ENCODE data around the gene SYT12.
"Not testable (repeated sequence)": the region's sequence is repeated elsewhere in the genome, so short reads cannot be mapped to it uniquely, and the experiment has no call there.

Gene SYT12

DNA sequence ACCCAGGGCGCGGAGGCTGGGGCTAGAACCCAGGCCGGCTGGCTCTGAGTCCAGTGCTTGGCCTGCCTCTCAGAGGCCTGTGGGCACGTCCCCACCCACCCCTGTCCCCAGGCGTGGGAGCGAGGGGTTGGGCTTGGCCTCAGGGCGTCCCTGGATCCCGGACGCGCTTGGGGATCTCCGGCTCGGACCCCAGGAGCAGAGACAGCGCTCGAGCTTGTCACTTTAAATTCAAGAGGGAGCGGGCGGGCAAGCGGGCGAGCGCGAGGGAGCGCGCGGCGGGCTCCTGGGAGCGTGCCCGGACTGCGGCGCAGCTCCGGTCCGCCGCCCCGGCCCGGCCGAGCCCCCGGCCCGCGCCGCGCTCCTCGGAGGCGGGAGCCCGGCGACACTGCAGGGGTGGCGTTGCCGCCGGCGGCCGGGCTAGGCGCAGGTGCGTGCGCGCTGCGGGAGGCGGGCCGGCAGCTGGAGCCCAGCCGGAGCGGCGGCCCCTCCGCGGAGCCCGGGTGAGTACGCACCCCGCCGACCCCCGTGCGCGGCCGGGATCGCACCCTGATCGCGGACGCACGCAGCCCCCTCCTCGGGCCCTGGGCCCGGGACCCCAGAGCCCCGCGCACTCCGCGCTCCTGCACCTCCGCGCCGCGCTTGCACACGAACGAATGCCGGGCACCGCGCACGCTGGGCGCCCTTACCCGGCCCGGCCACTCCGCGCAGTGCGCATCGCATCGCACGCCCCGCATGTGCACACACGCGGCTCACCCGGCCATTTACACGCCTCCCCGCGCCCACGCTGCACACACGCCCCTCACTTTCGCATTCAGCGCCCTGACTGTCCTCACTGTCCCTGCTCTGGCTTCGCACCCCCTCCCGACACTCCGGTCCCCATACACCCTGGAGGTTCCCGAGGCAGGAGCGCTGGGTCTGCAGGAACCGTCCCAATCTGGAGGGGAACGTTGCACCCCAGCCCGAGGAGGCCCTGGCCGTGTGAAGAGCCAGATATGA is at the start of gene SYT12:
Gene SYT12, plus strand, starts transcription at position 174 of the 996 bp plus-strand sequence. CDS start 7,011 bp downstream, outside the sequence.
- no peak for DNase-seq

- no peak for DNase-seq
These were observed 48.9 kb upstream of the SYT12 start for GRCh38 chr11:66973956-66974580.

- no peak for DNase-seq
These were observed 48.1 kb upstream of the SYT12 start, which contains the start of gene C11orf86 for GRCh38 chr11:66974724-66975404. C11orf86 (plus strand) TSS chr11:66975304; CDS start chr11:66975363, 59 bp downstream.

- DNase-seq: no peak
These were observed 47.4 kb upstream of the SYT12 start for GRCh38 chr11:66975405-66976027.

- DNase-seq: no peak
These were observed 46.9 kb upstream of the SYT12 start for GRCh38 chr11:66976028-66976467.

GRCh38 chr11:66976925-66977324 is 46.0 kb upstream of the SYT12 start:
- no peak for DNase-seq

DNA sequence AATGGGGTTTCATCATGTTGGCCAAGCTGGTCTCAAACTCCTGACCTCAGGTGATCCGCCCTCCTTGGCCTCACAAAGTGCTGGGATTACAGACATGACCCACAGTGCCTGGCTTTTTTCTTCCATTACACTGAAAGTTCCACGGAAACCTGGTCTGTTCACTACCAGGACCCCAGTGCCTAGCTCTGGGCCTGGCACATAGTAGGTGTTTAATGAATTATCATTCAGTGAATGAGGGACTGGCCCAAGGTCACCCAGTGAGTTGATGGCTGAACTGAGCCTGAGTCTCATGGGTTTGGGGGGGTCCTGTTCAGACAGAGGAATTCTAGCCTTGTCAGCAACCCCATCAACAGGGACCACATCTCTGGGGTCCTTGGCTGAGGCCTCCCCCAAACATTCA is 44.7 kb upstream of the SYT12 start:
- no peak for DNase-seq

DNA sequence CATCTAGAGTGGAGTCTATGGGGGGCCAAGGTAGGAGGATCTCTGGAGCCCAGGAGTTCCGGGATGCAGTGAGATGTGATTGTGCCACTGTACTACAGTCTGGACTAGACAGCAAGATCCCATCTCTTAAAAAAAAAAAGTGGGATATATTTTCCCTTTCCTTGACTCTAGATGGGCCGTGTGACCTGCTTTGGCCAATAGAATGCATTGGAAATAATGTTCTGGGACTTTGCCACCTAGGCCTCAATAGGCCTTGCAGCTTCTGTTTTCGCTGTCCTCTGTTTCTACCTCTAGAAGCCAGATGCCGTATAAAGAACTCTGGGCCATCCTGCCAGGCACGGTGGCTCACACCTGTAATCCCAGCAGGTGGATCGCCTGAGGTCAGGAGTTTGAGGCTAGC is 44.2 kb upstream of the SYT12 start:
- DNase-seq: no peak

GRCh38 chr11:66979336-66979980 is 43.5 kb upstream of the SYT12 start:
- DNase-seq: no peak

- peak; percentile 14 for DNase-seq
These were observed 40.9 kb upstream of the SYT12 start for GRCh38 chr11:66981976-66982578.

- DNase-seq: no peak
These were observed 39.5 kb upstream of the SYT12 start for GRCh38 chr11:66983275-66983924.

GRCh38 chr11:66985508-66986177 is 37.3 kb upstream of the SYT12 start:
- DNase-seq: no peak

GRCh38 chr11:66986178-66986545 is 36.8 kb upstream of the SYT12 start:
- DNase-seq: no peak

DNA sequence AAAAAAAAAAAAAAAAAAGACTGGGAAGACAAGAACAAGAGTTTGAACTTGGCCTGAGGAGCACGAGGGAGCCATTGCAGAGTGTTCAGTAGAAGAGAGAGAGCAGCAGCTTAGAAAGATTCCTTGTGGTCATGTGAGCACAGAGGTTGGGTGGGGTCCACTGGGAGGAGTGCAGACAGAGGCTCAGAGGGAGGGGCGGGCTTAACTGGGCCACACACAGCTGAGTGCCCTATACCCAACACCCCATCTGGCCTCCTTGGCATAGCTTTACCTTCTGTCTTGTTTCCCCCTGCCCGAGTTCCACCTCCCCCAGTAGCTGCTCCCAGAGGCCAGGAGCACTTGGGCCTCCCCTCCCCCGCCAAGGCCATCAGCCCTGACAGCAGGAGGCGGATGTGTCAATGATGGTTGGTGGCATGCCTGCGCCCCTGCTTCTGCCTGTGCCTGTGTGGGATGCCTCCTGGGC is 35.7 kb upstream of the SYT12 start:
- DNase-seq: no peak

- DNase-seq: no peak
These were observed 34.9 kb upstream of the SYT12 start for GRCh38 chr11:66987924-66988637.

- not testable (repeated sequence) for DNase-seq
These were observed 34.2 kb upstream of the SYT12 start for GRCh38 chr11:66988741-66989140.

DNA sequence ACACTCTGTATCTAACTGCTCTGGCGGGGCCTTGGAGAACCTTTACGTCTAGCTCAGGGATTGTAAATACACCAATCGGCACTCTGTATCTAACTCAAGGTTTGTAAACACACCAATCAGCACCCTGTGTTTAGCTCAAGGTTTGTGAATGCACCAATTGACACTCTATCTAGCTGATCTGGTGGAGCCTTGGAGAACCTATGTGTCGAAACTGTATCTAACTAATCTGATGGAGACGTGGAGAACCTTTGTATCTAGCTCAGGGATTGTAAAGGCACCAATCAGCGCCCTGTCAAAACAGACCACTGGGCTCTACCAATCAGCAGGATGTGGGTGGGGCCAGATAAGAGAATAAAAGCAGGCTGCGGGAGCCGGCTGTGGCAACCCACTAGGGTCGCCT is 33.6 kb upstream of the SYT12 start:
- DNase-seq: not testable (repeated sequence)

DNA sequence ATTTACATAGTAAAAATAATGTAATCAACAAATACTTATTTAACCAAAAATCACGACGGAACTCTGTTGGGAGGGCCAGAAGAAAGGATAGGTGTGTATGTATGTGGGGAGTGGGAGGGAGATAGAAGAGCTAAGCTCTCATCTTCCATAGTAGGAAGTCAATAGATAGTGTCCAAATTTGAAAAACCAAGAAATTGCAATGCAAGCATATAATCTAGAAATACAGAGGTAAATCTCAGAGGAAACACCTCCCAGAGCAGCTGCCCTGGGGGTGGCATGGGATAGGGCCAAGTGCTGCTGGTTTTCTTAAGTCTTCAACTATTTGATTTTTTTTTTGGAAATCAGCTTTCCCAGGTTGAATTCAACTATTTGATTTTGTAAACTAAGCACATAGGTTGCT is 30.9 kb upstream of the SYT12 start:
- no peak for DNase-seq

DNA sequence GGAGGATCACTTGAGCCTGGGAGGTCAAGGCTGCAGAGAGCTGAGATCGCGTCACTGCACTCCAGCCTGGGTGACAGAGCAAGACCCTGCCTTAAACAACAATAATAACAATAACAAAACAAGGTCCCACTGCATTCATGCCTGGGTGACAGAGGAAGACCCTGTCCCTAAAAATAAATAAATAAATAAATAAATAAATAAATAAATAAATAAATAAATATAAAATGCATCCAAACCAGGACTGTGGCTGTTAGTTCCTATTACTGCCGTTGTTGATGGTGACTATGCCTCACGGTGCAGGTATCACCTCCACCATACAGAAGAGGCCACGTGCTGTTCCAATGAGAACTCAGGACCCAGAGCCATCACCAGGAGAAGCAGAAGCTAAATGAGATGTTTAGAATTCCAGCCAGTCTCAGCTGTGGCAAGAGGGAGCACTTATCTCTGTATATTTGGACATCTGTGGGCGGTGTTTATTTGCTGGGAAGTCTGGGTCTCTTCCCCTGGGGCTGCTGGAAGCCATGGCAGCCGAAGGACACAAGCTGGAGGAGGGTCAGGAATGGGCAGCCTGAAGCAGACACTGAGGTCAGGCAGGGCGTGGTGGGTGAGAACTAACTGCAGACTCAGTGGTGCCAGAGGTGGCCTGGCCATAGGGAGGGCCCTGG is 26.2 kb upstream of the SYT12 start:
- no peak for DNase-seq
